ENCODE measurements around the gene DHRS4.

Gene DHRS4

GRCh38 chr14:23953464-23954278, at the start of gene DHRS4:
Gene DHRS4, plus strand, starts transcription at chr14:23953770. Its CDS starts 19 bp downstream, at chr14:23953789.
- Histone ChIP-seq H3K27me3 (ENCODE audit: insufficient read depth, insufficient read length) (no peaks in the 10 kb centered on the region), H3K4me3 (ENCODE audit: insufficient read length, low read depth) (peak within 1 kb of the TSS; percentile 88), H3K9me3 (ENCODE audit: insufficient read depth, low read length) (0 out of 2 replicates have a peak, but pooled peaks cover 12% of the 10 kb centered on the region), H3K4me1 (ENCODE audit: insufficient read depth, insufficient read length) (peaks cover 3% of the 10 kb centered on the region), H3K9ac (ENCODE audit: insufficient read length, low read depth) (peak within 1 kb of the TSS; percentile 92), H3K36me3 (ENCODE audit: insufficient read depth, insufficient read length, low read length) (peaks cover 3% of the 10 kb centered on the region)
- DNase-seq (ENCODE audit: low read depth, low spot score), result peak; percentile 36
- TF ChIP-seq ZNF274 (IDR thresholded peaks at IDR 0.05; ENCODE audit: low read depth, low read length) (no peak), SUZ12 (IDR thresholded peaks at IDR 0.05; ENCODE audit: extremely low read depth, insufficient read depth, insufficient read length) (no peak), YY1 (IDR thresholded peaks at IDR 0.05; ENCODE audit: insufficient read depth, insufficient read length) (no peak)

- DNase-seq (ENCODE audit: low read depth, low spot score), result peak; percentile 87
- Histone ChIP-seq H3K4me3 (ENCODE audit: insufficient read length, low read depth) (no peak overlapping the region), H3K9ac (ENCODE audit: insufficient read length, low read depth) (no peak overlapping the region), H3K27me3 (ENCODE audit: insufficient read depth, insufficient read length) (no peaks in the 10 kb centered on the region), H3K4me1 (ENCODE audit: insufficient read depth, insufficient read length) (no peaks in the 10 kb centered on the region), H3K9me3 (ENCODE audit: insufficient read depth, low read length) (no peaks in the 10 kb centered on the region; the same call in 1 of the 2 replicates), H3K36me3 (ENCODE audit: insufficient read depth, insufficient read length, low read length) (no peaks in the 10 kb centered on the region)
- no peak for TF ChIP-seq SUZ12 (IDR thresholded peaks at IDR 0.05; ENCODE audit: extremely low read depth, insufficient read depth, insufficient read length)
Observed at GRCh38 chr14:23910101-23910875, 43.3 kb upstream of the DHRS4 start.

- no peaks in the 10 kb centered on the region; the same call in 1 of the 2 replicates for H3K9me3 ChIP-seq (ENCODE audit: insufficient read depth, low read length)
- DNase-seq (ENCODE audit: low read depth, low spot score), result no peak
- no peak for TF ChIP-seq SUZ12 (IDR thresholded peaks at IDR 0.05; ENCODE audit: extremely low read depth, insufficient read depth, insufficient read length)
- TF ChIP-seq YY1 (IDR thresholded peaks at IDR 0.05; ENCODE audit: insufficient read depth, insufficient read length), result no peak
- TF ChIP-seq ZNF274 (IDR thresholded peaks at IDR 0.05; ENCODE audit: low read depth, low read length), result no peak
Observed at GRCh38 chr14:23910876-23911210, 42.7 kb upstream of the DHRS4 start.

GRCh38 chr14:23915559-23915958, 38.0 kb upstream of the DHRS4 start:
- Histone ChIP-seq H3K4me1 (ENCODE audit: insufficient read depth, insufficient read length) (no peaks in the 10 kb centered on the region), H3K9me3 (ENCODE audit: insufficient read depth, low read length) (peaks cover 11% of the 10 kb centered on the region; the same call in 1 of the 2 replicates), H3K27me3 (ENCODE audit: insufficient read depth, insufficient read length) (no peaks in the 10 kb centered on the region), H3K9ac (ENCODE audit: insufficient read length, low read depth) (no peak overlapping the region), H3K4me3 (ENCODE audit: insufficient read length, low read depth) (no peak overlapping the region), H3K36me3 (ENCODE audit: insufficient read depth, insufficient read length, low read length) (no peaks in the 10 kb centered on the region)
- no peak for TF ChIP-seq YY1 (IDR thresholded peaks at IDR 0.05; ENCODE audit: insufficient read depth, insufficient read length)
- TF ChIP-seq SUZ12 (IDR thresholded peaks at IDR 0.05; ENCODE audit: extremely low read depth, insufficient read depth, insufficient read length), result no peak
- TF ChIP-seq ZNF274 (IDR thresholded peaks at IDR 0.05; ENCODE audit: low read depth, low read length), result no peak
- DNase-seq (ENCODE audit: low read depth, low spot score), result no peak

More at GRCh38 chr14:23910876-23911210, 42.7 kb upstream of the DHRS4 start:
- H3K4me3 ChIP-seq (ENCODE audit: insufficient read length, low read depth), result no peak overlapping the region
- H3K4me1 ChIP-seq (ENCODE audit: insufficient read depth, insufficient read length), result no peaks in the 10 kb centered on the region
- no peaks in the 10 kb centered on the region for H3K36me3 ChIP-seq (ENCODE audit: insufficient read depth, insufficient read length, low read length)
- H3K27me3 ChIP-seq (ENCODE audit: insufficient read depth, insufficient read length), result no peaks in the 10 kb centered on the region
- H3K9ac ChIP-seq (ENCODE audit: insufficient read length, low read depth), result no peak overlapping the region

- Histone ChIP-seq H3K9me3 (ENCODE audit: insufficient read depth, low read length) (peaks cover 11% of the 10 kb centered on the region; the same call in 1 of the 2 replicates), H3K4me1 (ENCODE audit: insufficient read depth, insufficient read length) (no peaks in the 10 kb centered on the region), H3K9ac (ENCODE audit: insufficient read length, low read depth) (no peak overlapping the region), H3K4me3 (ENCODE audit: insufficient read length, low read depth) (no peak overlapping the region), H3K36me3 (ENCODE audit: insufficient read depth, insufficient read length, low read length) (no peaks in the 10 kb centered on the region), H3K27me3 (ENCODE audit: insufficient read depth, insufficient read length) (no peaks in the 10 kb centered on the region)
- DNase-seq (ENCODE audit: low read depth, low spot score), result no peak
- no peak for TF ChIP-seq YY1 (IDR thresholded peaks at IDR 0.05; ENCODE audit: insufficient read depth, insufficient read length)
- no peak for TF ChIP-seq SUZ12 (IDR thresholded peaks at IDR 0.05; ENCODE audit: extremely low read depth, insufficient read depth, insufficient read length)
- TF ChIP-seq ZNF274 (IDR thresholded peaks at IDR 0.05; ENCODE audit: low read depth, low read length), result no peak
Observed at GRCh38 chr14:23916004-23916403, 37.6 kb upstream of the DHRS4 start.

GRCh38 chr14:23916446-23916845, 37.1 kb upstream of the DHRS4 start:
- H3K36me3 ChIP-seq (ENCODE audit: insufficient read depth, insufficient read length, low read length), result no peaks in the 10 kb centered on the region
- H3K27me3 ChIP-seq (ENCODE audit: insufficient read depth, insufficient read length), result no peaks in the 10 kb centered on the region
- H3K4me3 ChIP-seq (ENCODE audit: insufficient read length, low read depth), result no peak overlapping the region
- H3K4me1 ChIP-seq (ENCODE audit: insufficient read depth, insufficient read length), result no peaks in the 10 kb centered on the region
- H3K9me3 ChIP-seq (ENCODE audit: insufficient read depth, low read length), result peaks cover 11% of the 10 kb centered on the region; the same call in 1 of the 2 replicates
- no peak for DNase-seq (ENCODE audit: low read depth, low spot score)
- no peak for TF ChIP-seq ZNF274 (IDR thresholded peaks at IDR 0.05; ENCODE audit: low read depth, low read length)
- no peak for TF ChIP-seq SUZ12 (IDR thresholded peaks at IDR 0.05; ENCODE audit: extremely low read depth, insufficient read depth, insufficient read length)
- no peak for TF ChIP-seq YY1 (IDR thresholded peaks at IDR 0.05; ENCODE audit: insufficient read depth, insufficient read length)
- no peak overlapping the region for H3K9ac ChIP-seq (ENCODE audit: insufficient read length, low read depth)

GRCh38 chr14:23922545-23922944, 31.0 kb upstream of the DHRS4 start:
- TF ChIP-seq ZNF274 (IDR thresholded peaks at IDR 0.05; ENCODE audit: low read depth, low read length), result no peak
- TF ChIP-seq YY1 (IDR thresholded peaks at IDR 0.05; ENCODE audit: insufficient read depth, insufficient read length), result no peak
- Histone ChIP-seq H3K27me3 (ENCODE audit: insufficient read depth, insufficient read length) (no peaks in the 10 kb centered on the region), H3K4me1 (ENCODE audit: insufficient read depth, insufficient read length) (no peaks in the 10 kb centered on the region), H3K36me3 (ENCODE audit: insufficient read depth, insufficient read length, low read length) (no peaks in the 10 kb centered on the region), H3K4me3 (ENCODE audit: insufficient read length, low read depth) (no peak overlapping the region), H3K9ac (ENCODE audit: insufficient read length, low read depth) (no peak overlapping the region), H3K9me3 (ENCODE audit: insufficient read depth, low read length) (peaks cover 6% of the 10 kb centered on the region; the same call in 1 of the 2 replicates)
- no peak for DNase-seq (ENCODE audit: low read depth, low spot score)

All from NT2/D1 (cell line).